Left renal cortex interstitium (tissue), 4 donors: ENCODE data around the gene PTPN5. TPM values are rescaled to one million over a fixed set of nuclear protein-coding genes. Genes with fewer than 3 reads are reported as not detected.

ENCODE experiments used
- DNase-seq, 4 donors: peaks; one replicate each; pipeline ENCODE4 v3.0.0-alpha.2; 2013; ENCODE audit warnings: low read depth in 4 of 4, low spot score in 2 of 4, missing footprints in 1 of 4
- polyA plus RNA-seq, 4 donors: library from polyadenylated mRNA; unstranded; fragments of 120-200 nt; gene quantifications; one replicate each; pipeline ENCODE4 v1.2.1, GENCODE V29; 2013; ENCODE audit not compliant: insufficient read length in 4 of 4

The PTPN5 gene
- polyA plus RNA-seq, 4 donors: 0.56 to 1.5 (median 0.78) TPM

DNA sequence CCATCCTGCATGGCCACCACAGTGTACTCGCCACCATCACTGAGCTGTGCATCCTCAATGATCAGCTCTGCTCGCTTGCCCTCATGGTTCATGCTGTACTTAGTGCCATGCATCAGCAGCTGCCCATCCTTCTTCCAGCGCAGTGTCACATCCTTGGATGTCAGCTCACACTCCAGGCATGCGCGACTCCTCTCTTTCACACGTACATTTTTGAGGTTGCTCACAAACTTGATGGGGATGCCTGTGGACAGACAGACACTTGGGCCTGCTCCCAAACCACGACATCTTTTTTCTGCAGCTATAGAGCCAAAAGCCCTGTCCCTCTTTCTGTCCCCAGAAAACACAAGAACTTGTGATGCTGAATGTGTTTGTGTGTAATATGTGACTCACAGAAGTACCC is 76.1 kb downstream of the PTPN5 start:
- DNase-seq: no peak

DNA sequence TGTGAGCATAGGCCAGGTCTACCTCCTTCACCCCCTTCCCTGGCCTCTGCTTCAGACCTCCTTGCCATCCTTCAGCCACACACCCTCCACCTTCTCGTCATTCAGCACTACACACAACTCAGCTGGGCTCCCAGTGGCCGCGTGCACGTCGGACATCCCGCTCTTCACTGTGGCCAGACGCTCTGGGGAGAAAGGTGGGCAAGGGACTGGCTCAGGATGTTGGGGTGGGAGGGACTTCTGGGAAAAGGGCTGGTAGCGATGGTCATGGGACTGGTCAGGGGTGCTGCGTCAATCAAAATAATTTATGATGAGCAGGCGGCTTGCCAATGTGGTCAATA is 77.2 kb downstream of the PTPN5 start:
- no peak for DNase-seq

DNA sequence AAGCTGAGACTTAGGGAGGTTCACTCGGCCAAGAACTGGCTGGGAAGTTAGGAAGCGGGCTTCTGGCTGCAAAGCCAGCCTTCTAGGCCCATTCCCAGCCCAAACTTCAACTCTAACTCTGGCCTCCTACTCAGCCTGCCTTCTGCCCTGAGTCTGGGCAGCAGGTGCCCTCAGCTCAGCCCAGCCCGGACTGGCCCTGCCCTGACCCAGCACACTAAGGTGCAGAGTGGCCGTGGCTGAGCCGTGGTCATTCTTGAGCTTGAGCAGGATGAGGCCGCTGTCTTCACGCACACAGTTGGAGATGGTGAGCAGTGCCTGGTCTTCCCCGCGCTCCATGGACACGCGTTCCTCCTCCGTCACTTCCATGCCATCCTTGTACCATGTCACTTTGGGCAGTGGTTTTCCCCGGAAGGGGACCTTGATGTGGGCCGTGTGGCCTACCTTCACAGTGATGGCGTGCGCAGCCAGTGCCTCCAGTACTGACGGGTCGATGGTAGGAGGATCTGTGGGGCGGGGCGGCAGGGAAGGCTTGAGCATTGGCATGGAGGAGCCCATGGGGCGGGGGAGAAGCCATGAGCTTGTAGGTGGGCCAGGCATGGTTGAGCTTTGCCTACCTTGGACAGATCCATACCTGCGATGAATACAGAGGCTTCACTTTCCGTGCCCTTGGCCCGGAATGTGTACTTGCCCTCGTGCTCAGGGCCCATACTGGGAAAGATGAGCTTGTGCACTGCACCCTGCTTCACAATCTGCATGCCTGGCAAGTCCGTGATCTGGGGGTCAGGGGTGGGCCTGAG is 77.8 kb downstream of the PTPN5 start:
- DNase-seq: no peak

DNA sequence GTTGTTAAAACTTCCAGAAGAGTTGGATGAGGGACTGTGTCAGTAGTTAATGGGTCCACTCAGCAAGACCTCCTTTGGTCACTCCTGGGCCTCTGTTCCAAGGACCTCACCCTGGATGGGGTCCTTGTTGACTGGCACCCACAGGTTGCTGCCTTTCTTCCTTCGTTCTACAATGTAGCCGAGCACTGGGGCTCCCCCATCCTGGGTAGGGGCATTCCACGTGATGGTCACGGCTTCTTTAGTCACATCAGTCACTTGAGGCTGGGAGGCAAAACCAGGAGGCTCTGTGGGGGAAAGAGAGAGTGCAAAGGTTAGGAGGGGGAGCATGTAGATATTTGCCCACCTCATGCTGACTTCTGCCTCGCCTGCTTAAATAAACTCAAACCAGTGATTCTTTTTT is 81.1 kb downstream of the PTPN5 start:
- no peak for DNase-seq

DNA sequence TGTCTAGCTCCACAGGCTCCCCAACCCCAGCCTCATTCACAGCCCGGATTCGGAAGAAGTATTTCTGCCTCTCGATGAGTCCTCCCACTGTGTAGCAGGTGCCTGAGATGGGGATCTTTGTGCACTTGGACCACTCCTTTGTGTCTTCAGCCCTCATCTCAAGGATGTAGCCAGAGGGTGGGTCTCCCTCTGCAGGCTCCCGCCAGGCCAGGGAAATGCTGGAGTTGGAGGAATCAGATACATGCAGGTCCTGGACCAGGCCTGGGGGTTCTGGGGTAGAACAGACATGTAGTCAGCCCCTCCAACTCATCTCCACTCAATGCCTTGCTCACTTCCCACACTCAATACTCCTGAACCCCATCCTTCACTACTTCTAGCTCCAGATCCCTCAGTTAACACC is 82.2 kb downstream of the PTPN5 start:
- DNase-seq: no peak

DNA sequence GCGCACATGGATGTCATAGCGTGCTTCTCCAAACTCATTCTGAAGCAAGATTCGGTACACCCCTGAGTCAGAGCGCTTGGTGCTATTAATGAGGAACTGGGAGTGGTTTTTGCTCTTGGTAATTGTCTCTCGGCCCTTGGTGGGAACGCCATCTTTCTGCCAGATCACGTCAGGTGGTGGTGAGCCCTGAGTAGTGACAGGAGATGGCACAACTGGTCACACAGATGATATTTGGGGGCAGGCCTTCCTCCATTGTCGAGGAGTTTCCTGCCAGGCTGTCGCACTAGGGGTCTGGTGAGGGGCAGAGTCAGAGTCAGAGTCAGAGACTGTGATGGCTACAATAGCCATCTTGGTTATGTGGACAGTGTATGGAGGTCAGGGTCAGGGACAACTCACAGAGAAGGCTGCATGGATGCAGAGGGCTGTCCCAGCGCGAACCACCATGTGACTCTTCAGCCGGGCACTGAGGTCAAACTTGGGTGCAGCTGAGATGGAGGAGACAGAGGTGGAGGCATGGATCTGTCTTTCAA is 83.7 kb downstream of the PTPN5 start:
- no peak for DNase-seq

DNA sequence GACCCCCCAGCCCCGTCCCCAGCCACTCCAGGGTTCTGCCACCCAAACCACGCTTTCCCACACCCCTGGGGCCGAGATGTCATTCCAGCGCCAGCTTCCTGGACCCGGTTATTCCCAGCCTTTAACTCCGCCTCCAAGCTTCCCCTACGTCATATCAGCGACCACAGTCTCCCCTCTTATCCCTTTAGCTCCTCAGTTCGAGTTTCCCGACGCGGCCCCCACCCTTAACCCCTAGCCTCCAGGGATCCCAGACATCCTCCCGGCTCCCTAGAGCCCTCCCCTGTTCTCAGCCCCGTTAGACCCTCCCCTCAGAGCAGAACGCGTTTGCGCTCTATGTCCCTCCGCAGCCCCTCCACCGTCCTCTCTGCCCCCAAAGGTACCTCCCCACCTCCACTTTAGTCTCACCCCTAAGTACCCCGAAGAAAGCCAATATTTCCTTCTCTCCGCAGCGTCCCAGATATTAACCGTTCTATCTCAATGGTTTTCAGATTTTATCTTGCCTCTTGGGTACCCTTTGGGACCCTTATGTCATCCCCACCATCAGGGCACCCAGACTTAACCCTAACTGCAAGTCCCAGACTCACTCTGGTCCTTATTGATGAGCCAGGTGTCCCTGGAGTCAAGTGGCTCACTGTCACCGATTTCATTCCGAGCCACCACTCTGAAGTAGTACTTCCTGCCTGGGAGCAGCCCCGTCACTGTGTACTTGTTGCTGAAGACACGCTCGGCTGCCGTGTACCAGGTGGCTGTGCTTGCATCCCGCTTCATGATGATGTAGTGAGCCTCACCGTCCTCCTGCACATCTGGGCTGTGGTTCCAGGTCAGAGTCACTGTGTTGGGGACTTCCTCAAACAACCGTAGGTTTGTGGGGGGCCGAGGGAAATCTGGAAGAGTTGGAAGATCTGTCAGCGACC is 85.0 kb downstream of the PTPN5 start:
- DNase-seq: peak in 1 of 4 donors; percentile 36

DNA sequence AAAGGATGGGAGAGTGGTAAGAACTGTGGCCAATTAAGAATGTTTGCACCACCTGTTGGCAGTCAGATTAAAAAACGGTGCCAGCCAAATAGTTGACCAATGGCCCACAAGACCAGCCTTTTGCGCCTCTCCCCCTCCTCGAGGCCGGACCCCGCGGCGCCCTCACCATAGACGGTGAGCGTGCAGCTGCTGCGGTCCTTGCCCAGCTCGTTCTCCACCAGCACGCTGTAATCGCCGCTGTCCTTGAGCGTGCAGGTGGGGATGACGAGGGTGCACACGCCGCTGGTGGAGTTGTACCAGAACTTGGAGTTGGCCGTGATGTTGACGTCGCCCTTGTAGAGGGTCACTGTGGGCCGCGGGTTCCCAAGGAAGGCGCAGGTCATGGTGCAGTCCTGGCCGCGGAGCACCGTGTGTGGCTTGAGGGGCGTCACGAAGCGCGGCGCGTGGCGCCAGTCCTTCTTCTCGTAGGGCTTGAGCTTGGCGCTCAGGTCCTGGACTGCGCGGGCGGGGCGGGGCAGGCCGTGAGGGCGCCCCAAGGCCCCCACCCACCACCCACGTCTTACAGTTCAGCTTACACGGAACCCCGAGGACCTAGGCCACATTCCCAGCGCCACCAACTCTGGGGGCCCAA is 85.8 kb downstream of the PTPN5 start:
- no peak for DNase-seq

DNA sequence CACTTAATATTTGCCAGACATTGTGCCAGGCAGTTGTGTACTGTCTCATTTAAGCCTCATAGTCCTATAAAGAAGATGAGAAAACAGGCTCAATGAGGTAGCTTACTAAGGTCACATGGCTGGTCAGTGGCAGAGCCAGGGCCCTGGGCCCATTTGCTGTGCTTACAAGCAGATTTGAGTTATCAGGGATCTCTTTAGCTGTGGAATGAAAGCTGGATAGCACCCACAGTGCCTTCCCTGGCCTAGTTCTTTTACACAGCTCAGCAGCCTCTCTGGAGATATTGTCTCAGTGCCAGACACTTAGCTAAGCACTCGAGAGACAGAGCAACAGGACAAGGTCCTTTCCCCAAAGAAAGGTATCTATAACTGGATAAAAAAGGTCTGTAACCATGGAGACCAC is 86.9 kb downstream of the PTPN5 start:
- no peak for DNase-seq

DNA sequence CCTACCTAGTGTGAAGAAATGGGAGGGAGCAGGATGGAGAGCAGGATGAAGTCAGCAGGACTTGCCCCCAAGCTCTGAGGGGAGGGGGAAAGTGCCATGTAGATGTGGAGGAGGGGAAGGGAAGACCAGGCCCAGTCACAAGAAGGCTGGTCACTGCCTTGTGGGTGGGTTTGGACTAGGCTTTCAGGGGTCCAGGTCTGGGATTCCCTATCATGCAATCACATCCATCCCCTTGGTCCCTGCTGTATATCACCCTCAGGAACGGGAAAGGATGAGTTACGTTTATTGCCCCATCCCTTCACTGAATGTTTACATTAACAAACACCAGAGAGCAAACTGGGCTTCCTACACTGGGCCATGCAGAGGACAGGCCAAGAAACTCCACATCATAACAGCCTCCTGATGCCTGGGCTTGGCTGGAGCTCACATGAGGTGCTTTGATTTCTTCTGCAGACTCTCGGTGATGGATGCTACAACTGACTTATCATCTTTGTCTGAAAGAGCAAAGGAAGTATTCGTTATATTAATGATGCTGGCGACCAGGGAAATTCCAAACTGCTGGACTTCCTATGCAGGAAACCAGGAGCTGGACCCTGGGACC is 87.5 kb downstream of the PTPN5 start:
- no peak for DNase-seq

DNA sequence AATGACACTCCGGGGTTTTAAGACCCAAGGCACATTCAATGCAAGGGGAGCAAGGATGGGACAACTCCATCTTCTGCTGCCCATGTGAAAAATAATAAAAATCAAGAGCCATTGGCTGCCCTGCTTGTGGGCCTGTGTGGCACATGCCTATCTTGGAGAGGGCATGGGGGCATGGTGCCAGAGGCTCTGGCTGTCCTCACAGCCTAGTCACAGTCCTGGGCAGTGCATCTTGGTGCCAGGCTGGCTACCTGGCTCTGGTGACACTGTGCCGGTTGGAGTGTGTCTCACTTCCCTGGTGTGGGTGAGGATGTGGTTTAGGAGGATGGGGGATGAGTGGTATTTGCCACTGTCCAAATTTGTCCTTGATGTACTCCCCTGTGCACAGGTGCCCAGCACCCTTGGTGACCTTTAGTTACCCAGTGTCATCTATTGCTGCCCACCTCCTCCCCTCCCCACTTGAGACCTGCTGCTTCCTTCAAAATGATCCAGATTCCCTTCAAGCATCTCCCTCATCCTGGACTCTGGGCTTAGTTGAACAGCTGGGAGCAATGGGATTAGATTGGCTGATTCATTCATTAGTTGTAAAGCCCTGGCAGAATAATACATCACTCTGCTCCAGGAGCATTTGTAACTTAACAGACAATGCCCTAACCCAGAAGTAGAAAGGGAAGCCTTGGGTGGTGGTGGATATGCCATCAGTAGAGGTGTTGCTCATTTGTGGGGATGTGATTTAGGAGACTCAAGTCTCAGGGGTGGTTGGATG is 88.4 kb downstream of the PTPN5 start:
- DNase-seq: no peak

DNA sequence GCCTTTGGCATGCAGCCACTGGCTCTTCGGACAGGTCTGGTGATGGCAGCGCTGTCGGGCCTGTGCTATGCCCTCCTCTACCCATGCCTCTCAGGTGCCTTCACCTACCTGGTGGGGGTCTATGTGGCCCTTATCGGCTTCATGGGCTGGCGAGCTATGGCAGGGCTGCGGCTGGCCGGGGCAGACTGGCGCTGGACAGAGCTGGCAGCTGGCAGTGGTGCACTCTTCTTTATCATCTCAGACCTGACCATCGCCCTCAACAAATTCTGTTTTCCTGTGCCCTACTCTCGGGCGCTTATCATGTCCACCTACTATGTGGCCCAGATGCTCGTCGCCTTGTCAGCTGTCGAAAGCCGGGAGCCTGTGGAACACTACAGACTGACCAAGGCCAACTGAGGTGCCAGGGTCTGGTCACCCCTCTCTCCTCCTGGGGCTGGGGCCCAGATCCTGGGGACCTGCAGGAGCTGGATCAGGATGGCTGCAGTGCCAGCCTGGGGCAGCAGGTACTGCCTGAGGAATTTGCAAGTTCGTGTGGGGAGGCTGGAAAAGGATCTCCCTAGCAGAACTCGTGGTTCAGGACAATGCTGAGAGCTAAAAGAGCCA is 89.9 kb downstream of the PTPN5 start:
- DNase-seq: no peak

DNA sequence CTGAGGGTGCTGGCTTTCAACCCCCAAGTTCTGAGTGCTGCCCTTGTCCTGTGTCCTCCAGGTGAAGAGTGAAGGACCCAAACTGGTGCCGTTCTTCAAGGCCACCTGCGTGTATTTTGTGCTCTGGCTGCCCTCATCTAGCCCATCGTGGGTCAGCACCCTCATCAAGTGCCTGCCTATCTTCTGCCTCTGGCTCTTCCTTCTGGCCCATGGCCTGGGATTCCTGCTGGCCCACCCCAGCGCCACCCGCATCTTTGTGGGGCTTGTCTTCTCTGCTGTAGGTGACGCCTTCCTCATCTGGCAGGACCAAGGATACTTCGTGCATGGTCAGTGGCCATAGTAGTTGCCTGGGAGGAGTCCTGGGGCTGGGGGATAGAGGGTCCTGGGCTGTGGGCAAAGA is 90.7 kb downstream of the PTPN5 start:
- DNase-seq: no peak

DNA sequence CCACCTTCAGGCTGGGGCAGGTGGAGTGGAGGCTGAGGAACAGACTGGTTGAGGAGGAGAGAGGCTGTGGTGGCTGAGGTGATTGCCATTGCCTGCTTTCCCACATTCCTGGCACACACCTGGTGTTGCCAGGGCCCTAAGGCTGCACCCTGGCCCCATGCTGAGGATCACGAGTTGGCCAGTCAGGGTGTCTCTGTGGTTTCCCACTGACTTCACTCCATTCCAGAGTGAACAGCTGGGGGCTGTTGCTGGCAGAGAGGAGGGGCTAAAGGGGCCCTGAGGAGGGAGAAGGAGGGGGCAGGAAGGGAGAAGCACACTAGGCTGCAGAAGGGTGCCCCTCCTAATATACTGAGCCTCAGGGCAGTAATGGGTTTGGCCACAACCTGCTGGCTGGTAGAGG is 91.2 kb downstream of the PTPN5 start:
- no peak for DNase-seq

DNA sequence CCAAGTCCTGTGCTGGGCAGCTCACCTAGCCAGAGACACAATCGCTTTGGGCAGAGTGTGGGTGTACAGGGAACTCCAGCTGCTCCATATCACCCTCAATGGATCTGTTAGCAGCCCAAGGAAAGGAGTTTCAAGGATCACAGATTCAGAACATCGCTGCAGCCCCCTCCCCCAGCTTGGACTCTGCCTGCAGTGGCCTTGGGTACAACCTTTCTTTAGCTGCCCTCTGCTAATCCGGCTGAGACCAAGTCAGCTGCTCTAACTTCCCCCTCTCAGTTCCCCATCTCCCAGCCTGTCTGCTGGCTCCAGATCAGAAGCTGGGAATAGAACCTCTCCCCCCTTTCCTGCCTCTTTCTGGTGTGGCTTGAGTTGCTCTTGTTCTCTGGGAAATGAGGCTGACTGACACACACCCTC is 91.7 kb downstream of the PTPN5 start:
- peak in 1 of 4 donors; percentile 17 for DNase-seq

DNA sequence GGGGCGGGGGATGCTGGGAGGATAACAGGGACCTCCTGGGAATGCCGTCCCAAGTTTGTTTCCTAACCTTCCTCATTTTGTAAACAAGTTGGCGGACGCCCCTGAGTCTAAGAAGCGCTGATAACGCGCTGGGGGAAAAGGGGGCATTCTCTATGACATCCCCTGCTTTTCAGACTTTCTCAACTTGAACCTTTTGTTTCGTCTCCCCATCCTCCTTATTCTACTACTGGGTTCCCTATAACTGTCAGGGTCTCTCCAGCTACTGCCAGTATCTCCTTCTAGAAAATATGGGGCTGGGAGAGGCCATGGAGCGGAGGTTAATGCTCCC is 92.4 kb downstream of the PTPN5 start:
- DNase-seq: no peak

DNA sequence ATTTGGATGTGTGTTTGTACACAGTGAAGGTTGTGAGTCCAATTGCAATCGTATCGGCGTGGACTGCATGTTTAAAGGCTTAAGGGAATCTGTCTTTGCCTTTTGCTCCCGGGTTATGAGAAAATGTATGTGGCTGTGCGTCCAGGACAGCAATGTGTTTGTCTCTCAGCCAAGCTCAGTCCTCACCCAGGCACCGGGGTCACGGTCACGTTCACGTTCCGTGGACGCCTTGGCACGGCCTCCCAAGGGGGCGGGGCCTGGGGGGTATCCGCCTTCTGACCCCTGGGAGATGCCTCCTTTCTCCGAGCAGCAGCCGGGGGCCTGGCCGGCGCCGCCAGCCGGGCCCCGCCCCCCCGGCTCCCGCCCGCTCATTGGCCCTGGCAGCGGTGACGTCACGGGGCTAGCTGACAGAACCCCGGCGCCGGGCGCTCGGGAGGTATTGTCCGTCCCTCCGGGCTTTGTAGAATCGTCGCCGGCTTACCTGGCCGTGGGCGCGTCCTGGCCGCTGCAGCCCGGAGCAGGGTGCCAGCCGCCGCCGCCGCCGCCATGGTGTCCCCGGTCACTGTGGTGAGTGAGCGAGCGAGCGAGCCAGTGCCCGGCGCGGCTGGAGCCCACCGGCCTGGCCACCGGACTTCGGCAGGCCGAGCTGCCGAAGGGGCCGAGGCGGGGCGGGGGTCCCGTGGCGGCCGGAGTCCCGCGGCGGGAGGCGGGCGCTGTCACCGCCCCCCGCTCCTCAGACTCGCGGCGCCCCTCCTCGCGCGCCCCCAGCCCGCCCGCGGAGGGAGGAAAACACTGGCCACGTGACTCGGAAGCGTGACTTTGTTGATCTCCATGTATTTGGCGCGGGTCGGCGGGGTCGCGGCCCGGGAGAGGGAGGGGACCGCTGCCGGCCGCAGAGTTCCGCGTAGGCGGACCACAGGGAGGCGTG is 93.0 kb downstream of the PTPN5 start, which contains the start of gene TMEM86A:
Gene TMEM86A (plus strand): TSS at position 439 of the 928 bp plus-strand sequence. CDS start 108 bp downstream, at position 547.
- DNase-seq: peak in 3 of 4 donors; percentile 63 to 87 (median 81)

DNA sequence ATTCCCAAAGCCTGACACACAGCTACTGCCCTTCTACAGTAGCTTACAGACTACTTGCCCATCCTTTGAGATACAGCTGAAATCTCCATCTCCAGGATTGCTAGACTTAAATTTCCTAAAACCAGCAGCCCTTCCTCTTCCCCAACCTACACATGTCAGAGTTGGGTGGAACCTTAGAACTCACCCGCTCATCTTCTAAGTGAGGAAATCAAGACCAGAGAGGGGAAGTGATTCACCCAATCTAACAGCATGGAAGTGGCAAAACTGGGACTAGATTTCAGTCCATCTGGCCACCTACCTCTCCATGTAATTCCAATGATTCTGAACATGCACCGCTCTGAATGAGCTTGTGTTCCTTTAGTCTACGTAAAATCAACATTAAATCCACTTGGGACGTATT is 94.0 kb downstream of the PTPN5 start:
- DNase-seq: no peak
